ENCODE results near the gene TMPRSS11A.

The TMPRSS11A gene, protein sequence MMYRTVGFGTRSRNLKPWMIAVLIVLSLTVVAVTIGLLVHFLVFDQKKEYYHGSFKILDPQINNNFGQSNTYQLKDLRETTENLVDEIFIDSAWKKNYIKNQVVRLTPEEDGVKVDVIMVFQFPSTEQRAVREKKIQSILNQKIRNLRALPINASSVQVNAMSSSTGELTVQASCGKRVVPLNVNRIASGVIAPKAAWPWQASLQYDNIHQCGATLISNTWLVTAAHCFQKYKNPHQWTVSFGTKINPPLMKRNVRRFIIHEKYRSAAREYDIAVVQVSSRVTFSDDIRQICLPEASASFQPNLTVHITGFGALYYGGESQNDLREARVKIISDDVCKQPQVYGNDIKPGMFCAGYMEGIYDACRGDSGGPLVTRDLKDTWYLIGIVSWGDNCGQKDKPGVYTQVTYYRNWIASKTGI

GRCh38 chr4:67963356-67963755 is at the start of gene TMPRSS11A:
TMPRSS11A (minus strand) TSS chr4:67963493; CDS start chr4:67963393, 100 bp downstream.
- no peak for DNase-seq (ENCODE audit: low spot score)

- DNase-seq (ENCODE audit: low spot score) = no peak
Measured at GRCh38 chr4:68011684-68012083, 48.4 kb upstream of the TMPRSS11A start.

GRCh38 chr4:68002906-68003305 is 39.6 kb upstream of the TMPRSS11A start:
- DNase-seq (ENCODE audit: low spot score) = no peak

DNA sequence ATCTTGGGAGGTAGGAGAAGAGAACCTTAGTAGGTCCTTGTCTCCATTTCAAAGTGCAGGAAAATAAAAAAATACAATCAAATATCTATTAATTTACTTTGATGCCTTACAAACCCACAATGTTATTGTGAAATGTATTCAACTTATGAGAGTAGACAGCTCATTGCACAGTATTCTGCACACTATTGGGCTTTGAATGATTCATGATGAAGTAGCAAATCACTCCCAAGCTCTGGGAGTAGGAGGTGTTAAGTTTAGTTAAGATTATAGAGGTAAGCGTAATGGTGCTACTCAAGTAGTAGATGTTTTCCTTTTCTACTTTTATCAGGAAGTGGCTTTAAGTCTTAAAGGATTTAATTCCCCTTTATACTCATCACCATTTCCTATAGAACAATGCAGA is 32.8 kb upstream of the TMPRSS11A start:
- DNase-seq (ENCODE audit: low spot score) = no peak

DNA sequence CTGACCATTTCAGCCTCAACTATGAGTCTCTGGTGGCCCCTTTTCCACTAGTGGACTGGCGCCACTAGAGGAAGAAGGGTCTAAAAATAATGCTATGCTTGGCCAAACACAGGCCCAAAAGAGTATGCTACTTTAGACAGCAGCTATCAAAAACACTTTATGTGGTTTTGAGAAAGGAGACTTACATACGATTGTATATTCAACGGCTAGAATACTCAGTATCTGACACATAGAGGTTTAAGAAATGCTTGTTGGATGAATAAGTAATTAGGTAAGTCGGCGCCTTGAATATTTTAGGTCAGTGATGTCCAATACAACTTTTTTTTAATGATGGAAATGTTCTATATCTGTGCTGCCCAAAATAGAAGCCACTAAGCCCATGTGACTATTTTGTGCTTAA is 25.7 kb upstream of the TMPRSS11A start:
- DNase-seq (ENCODE audit: low spot score) = no peak

- DNase-seq (ENCODE audit: low spot score) = no peak
Measured at GRCh38 chr4:67983333-67983732, 20.0 kb upstream of the TMPRSS11A start.

GRCh38 chr4:67980512-67980911 is 17.2 kb upstream of the TMPRSS11A start:
- DNase-seq (ENCODE audit: low spot score) = no peak

DNA sequence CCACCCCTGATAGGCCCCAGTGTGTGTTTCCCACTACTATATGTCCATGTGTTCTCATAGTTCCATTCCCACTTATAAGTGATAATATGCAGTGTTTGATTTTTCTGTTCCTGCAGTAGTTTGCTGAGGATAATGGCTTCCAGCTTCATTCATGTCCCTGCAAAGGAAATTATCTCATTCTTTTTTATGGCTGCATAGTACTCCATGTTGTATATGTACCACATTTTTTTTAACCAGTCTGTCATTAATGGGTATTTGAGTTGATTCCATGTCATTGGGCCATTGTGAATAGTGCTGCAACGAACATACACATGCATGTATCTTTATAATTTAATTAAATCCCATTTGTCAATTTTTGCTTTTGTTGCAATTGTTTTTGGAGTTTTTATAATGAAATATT is 10.3 kb upstream of the TMPRSS11A start:
- DNase-seq (ENCODE audit: low spot score) = no peak

GRCh38 chr4:67954890-67955289 is 8.4 kb downstream of the TMPRSS11A start:
- DNase-seq (ENCODE audit: low spot score) = no peak

DNA sequence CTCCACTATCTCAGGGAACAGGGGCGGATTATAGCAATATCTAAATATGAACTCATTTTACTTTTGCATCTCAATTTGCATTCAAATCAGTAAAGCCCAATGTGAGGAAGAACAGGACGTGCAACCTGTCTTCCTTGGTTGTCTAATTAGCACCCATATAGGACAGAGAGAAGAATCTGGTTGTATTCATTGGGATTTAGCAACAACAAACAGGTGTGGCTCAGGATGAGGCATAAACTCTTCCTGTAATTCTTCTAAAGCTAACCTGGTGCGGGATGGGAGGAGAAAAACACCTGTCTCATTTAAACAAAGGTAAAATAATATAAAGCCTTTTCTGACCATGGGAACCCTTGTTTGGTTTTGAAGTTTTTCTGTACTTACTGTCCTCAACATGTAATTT is 22.2 kb downstream of the TMPRSS11A start:
- DNase-seq (ENCODE audit: low spot score) = no peak

- DNase-seq (ENCODE audit: low spot score) = no peak
Measured at GRCh38 chr4:67940506-67940905, 22.8 kb downstream of the TMPRSS11A start.

GRCh38 chr4:67939195-67939594 is 24.1 kb downstream of the TMPRSS11A start:
- DNase-seq (ENCODE audit: low spot score) = no peak

- DNase-seq (ENCODE audit: low spot score) = no peak
Measured at GRCh38 chr4:67935888-67936287, 27.4 kb downstream of the TMPRSS11A start.

DNA sequence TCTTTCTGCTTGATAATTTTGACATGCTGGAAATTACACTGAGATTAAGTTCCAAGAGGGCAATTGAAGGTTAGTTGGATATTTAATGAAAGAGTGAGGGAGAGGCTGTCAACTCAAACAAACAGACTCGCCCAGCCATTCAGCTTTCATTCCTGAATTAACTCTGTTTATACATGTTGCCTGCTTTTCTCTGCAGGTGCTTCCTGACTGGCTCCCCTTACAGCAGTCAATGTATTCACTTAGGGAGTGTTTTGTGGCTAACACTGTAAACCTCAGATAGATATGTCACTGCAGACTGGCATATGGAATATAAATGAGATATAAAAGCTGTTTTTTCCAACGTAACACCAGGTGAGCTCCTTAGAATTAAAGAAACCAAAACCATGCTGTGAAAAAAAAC is 28.7 kb downstream of the TMPRSS11A start:
- peak; percentile 29 for DNase-seq (ENCODE audit: low spot score)

GRCh38 chr4:67933755-67934154 is 29.5 kb downstream of the TMPRSS11A start:
- no peak for DNase-seq (ENCODE audit: low spot score)

DNA sequence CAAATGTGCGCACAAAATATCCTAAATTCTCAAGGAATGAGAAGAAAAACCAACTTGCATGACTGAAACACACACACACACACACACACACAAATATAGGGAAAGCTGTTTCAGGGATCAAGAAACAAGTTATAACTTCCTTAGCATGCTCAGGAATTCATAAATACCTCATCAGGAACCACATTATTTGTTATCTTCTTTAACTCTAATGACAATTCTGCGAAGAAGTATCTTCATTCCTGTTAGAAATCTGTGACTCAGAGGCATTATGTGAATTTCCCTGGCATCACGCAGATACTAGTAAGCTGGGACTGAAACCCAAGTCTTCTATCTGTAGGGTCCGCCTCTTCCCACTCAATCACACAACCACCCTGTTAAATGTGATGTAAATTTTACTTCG is 30.3 kb downstream of the TMPRSS11A start:
- no peak for DNase-seq (ENCODE audit: low spot score)

- no peak for DNase-seq (ENCODE audit: low spot score)
Measured at GRCh38 chr4:67931256-67931655, 32.0 kb downstream of the TMPRSS11A start.

DNA sequence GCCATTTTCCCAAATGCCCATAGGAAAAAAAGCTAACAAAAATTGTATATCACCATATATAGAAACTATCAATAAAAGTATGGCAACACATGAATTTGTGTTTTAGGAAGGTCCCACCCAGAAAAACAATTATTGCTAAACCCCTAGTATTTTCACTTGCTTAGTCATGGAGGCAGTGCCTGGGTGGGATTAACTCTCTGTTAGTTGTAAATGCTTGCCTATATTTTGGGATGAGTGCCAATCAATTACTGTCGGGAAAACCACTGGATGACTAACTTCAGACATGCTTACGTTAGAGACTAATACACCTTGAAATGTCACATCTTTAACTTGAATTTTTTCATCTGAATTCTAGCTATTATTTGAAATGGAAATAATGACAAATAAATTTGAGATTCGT is 33.9 kb downstream of the TMPRSS11A start:
- no peak for DNase-seq (ENCODE audit: low spot score)

GRCh38 chr4:67928546-67928945 is 34.7 kb downstream of the TMPRSS11A start:
- DNase-seq (ENCODE audit: low spot score) = no peak

DNA sequence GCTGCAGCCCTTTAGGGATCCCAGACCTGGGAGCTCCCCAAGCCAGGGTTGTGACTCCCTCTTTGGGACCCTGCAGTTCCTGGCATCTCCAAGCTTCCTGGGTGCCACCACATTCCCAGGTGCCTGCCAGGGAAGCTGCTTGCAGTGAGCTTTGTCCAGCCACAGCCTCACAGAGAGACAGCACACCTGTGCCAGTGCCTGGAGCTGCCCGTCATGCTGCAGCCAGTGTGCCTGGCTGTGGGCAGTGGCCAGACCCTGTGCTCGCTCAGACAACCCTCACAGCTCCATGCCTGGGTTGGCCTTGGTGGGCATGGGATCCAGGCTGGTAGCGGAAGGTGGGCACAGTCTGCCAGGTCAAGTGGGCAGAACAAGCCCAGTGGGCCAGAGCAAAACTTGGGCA is 36.0 kb downstream of the TMPRSS11A start:
- DNase-seq (ENCODE audit: low spot score) = no peak

GRCh38 chr4:67926485-67926884 is 36.8 kb downstream of the TMPRSS11A start:
- DNase-seq (ENCODE audit: low spot score) = no peak

- no peak for DNase-seq (ENCODE audit: low spot score)
Measured at GRCh38 chr4:67922697-67923096, 40.6 kb downstream of the TMPRSS11A start.

GRCh38 chr4:67918428-67918827 is 44.9 kb downstream of the TMPRSS11A start:
- DNase-seq (ENCODE audit: low spot score) = peak; percentile 27

- no peak for DNase-seq (ENCODE audit: low spot score)
Measured at GRCh38 chr4:67915400-67915966, 47.8 kb downstream of the TMPRSS11A start.
